Panc1 (cell line): ENCODE results near the gene NEK5. TPM values are rescaled to one million over a fixed set of nuclear protein-coding genes. Genes with fewer than 3 reads are reported as not detected.

ENCODE experiments used
- ATAC-seq: fragments of 200-7000 bp; cut with Tn5 transposase; 2 replicates; pipeline ENCODE4 v1.9.1; 2020; ENCODE audit warnings: mild to moderate bottlenecking, moderate library complexity
- BruUV-seq: library from RNA; stranded (reverse); fragments of 400-500 nt; replicated peaks from 2 replicates; lab custom pipeline; 2021; lab: Mats Ljungman, UMichigan
- CTCF ChIA-PET: fragments of 300-600 bp; sonication (Branson Sonifier 250); formaldehyde crosslinking; loops from one replicate; lab custom pipeline; 2022; ENCODE audit warnings: antibody characterized with exemption; lab: Charles Lee
- POLR2A ChIA-PET: fragments of 300-600 bp; sonication (Branson Sonifier 250); formaldehyde crosslinking; loops from one replicate; lab custom pipeline; 2022; ENCODE audit warnings: antibody characterized with exemption; lab: Charles Lee
- DNase-seq: peaks from one replicate; pipeline ENCODE4 v3.0.0-alpha.2; 2010; ENCODE audit warnings: low read depth, low spot score
- H3K27ac ChIP-seq: 2 replicates; pipeline ENCODE4 v1.5.1; 2011; ENCODE audit warnings: mild to moderate bottlenecking, low read length, inconsistent platforms
- H3K27me3 ChIP-seq: fragments of 200-500 bp; sonication (Bioruptor generic); 2 replicates; pipeline ENCODE4 v1.6.0; 2014; ENCODE audit warnings: low read length, inconsistent platforms; ENCODE audit not compliant: control insufficient read depth, insufficient read depth
- H3K36me3 ChIP-seq: fragments of 200-500 bp; sonication (Bioruptor generic); 2 replicates; pipeline ENCODE4 v1.5.1; 2014; ENCODE audit warnings: inconsistent platforms, mild to moderate bottlenecking, low read length, moderate library complexity; ENCODE audit not compliant: control insufficient read depth, insufficient read depth
- H3K4me1 ChIP-seq: 2 replicates; pipeline ENCODE4 v1.5.1; 2011; ENCODE audit warnings: inconsistent platforms, mild to moderate bottlenecking, low read length, moderate library complexity; ENCODE audit not compliant: control insufficient read depth, insufficient read depth
- H3K4me3 ChIP-seq, 2 experiments: 2 replicates each; pipeline ENCODE4 v1.5.1; 2011 to 2012; ENCODE audit warnings: low read depth in 2 of 2, low read length in 2 of 2, mild to moderate bottlenecking in 2 of 2, inconsistent platforms in 1 of 2, moderate library complexity in 1 of 2
- H3K9me3 ChIP-seq: fragments of 200-500 bp; sonication (Bioruptor generic); 2 replicates; pipeline ENCODE4 v1.5.1; 2014; ENCODE audit warnings: low read depth, mild to moderate bottlenecking, inconsistent platforms, low read length, moderate library complexity; ENCODE audit not compliant: control insufficient read depth, insufficient read depth
- CTCF ChIP-seq: fragments of 450-650 bp; IDR thresholded peaks from 2 replicates; pipeline ENCODE4 v1.5.1; 2017; ENCODE audit warnings: mild to moderate bottlenecking
- POLR2AphosphoS5 ChIP-seq: IDR thresholded peaks from 2 replicates; pipeline ENCODE4 v1.6.1; 2012; ENCODE audit warnings: mild to moderate bottlenecking, low read depth, low read length, moderate library complexity
- REST ChIP-seq, 2 experiments: IDR thresholded peaks; 2 replicates each; pipeline ENCODE4 v1.6.1; 2011 to 2012; ENCODE audit warnings: low read depth in 2 of 2, control low read depth in 1 of 2, low read length in 1 of 2, mild to moderate bottlenecking in 1 of 2, moderate library complexity in 1 of 2; ENCODE audit not compliant: insufficient read depth in 1 of 2
- SIN3A ChIP-seq: IDR thresholded peaks from 2 replicates; pipeline ENCODE4 v1.6.1; 2012; ENCODE audit warnings: low read depth, mild to moderate bottlenecking, low read length, moderate library complexity, borderline replicate concordance; ENCODE audit not compliant: insufficient read depth
- TCF7L2 ChIP-seq: IDR thresholded peaks from 2 replicates; pipeline ENCODE4 v1.6.1; 2011; ENCODE audit warnings: mild to moderate bottlenecking, low read depth, low read length, inconsistent platforms
- in situ Hi-C: cut with HindIII; loops from 2 replicates; pipeline ENCODE4 v1.10.0; 2016; ENCODE audit warnings: low sequenced_read_pairs, low pct_unique_long_range_greater_than_20kb
- intact Hi-C: fragments of 100-400 bp; cut with micrococcal nuclease; formaldehyde crosslinking; loops from one replicate; pipeline ENCODE4 v1.10.0; 2022; ENCODE audit not compliant: unreplicated experiment
- total RNA-seq: library from RNA; stranded (reverse); gene quantifications from one replicate; pipeline ENCODE4 v1.2.1, GENCODE V29; 2021; ENCODE audit not compliant: unreplicated experiment

The NEK5 gene
- total RNA-seq, 1 experiment from 2014 or later = 0.08 TPM

- ChIA-PET CTCF (no interaction called here), POLR2A (no interaction called here)
- no peak for ATAC-seq
- in situ Hi-C loops (no loop called here), intact Hi-C loops (loop anchor here (10.0 kb wide), 1 partner anchor 188 kb away; no protein-coding TSS in a partner anchor)
- H3K4me3 ChIP-seq = no peak overlapping the region
- no peak overlapping the region for H3K27ac ChIP-seq
- no peaks in the 10 kb centered on the region for H3K9me3 ChIP-seq
- no TSS peak for BruUV-seq
- 0 out of 2 replicates have a peak, but pooled peaks cover 3% of the 10 kb centered on the region for H3K4me1 ChIP-seq
- H3K27me3 ChIP-seq = no peaks in the 10 kb centered on the region
- DNase-seq = no peak
- TF ChIP-seq POLR2AphosphoS5 (no peak), SIN3A (no peak), REST (IDR thresholded peaks at IDR 0.05; ENCODE audit: insufficient read depth in 1 of 2, low read depth in 2 of 2, low read length in 1 of 2) (no peak), CTCF (no peak), TCF7L2 (no peak)
- no peaks in the 10 kb centered on the region for H3K36me3 ChIP-seq
These were observed 122.2 kb downstream of the NEK5 start for GRCh38 chr13:52006523-52007245.

GRCh38 chr13:52005841-52006522, 122.9 kb downstream of the NEK5 start:
- CTCF ChIA-PET = no interaction called here
- Histone ChIP-seq H3K9me3 (no peaks in the 10 kb centered on the region), H3K36me3 (no peaks in the 10 kb centered on the region), H3K4me1 (peaks cover 4% of the 10 kb centered on the region; the same call in 1 of the 2 replicates), H3K27me3 (no peaks in the 10 kb centered on the region), H3K4me3 (no peak overlapping the region), H3K27ac (no peak overlapping the region)
- BruUV-seq = no TSS peak
- DNase-seq = no peak
- intact Hi-C loops (loop anchor here (10.0 kb wide), 1 partner anchor 189 kb away; no protein-coding TSS in a partner anchor), in situ Hi-C loops (no loop called here)
- POLR2A ChIA-PET = no interaction called here
- TF ChIP-seq TCF7L2 (no peak), REST (IDR thresholded peaks at IDR 0.05; ENCODE audit: insufficient read depth in 1 of 2, low read depth in 2 of 2, low read length in 1 of 2) (no peak), SIN3A (no peak), CTCF (no peak), POLR2AphosphoS5 (no peak)
- ATAC-seq = no peak
